ENCODE data around the gene MOK.

MOK gene

DNA sequence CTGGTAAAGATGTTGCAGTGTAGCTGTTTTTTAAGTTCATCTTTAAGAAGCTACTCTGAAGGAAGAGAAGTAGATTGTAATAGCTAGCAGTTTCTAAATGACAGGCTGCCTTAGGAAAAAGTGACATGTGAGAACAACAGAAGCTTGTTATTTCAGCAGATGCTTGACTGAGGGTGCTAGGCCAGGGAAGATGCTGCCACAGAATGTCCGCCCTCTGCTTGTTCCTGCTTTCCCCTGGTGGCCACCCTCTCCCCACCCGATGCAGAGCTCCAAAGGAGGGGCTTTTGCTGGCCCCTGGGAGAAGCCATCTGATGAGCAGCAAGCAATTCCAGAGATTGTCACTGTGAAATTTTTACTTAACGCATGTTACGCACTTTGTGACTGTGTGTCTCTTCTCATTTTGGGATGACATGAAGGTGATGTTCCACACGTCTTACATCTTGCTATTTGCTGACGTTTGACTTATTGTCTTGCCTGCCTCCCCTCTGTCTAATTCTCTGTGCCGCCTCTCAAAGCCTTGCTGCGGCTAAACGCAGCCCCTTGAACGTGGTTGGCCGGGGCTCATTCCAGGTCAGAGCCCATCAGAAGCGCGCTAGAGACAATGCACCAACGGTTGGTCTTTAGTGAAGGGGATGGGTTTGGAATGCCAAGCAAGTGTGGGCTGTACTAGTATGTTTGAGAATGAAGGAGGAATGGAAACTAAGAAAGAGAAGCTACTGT lies 120.5 kb downstream of the MOK start:
- H3K27ac ChIP-seq (ENCODE audit: low read length): no peak overlapping the region
- no peaks in the 10 kb centered on the region for H3K36me3 ChIP-seq (replicated peaks; ENCODE audit: insufficient read depth, low read length)
- H3K79me2 ChIP-seq (ENCODE audit: low read length): peaks cover 45% of the 10 kb centered on the region
- no peaks in the 10 kb centered on the region for H3K9me3 ChIP-seq (replicated peaks; ENCODE audit: insufficient read depth, low read length)
- no peak for DNase-seq
- no peaks in the 10 kb centered on the region for H4K20me1 ChIP-seq (ENCODE audit: insufficient read depth, low read length)
- H2AFZ ChIP-seq (ENCODE audit: low read length): no peak overlapping the region
- no peak overlapping the region for H3K4me2 ChIP-seq (ENCODE audit: low read depth, low read length)
- no peak overlapping the region for H3K4me3 ChIP-seq (ENCODE audit: low read length)
- H3K27me3 ChIP-seq (replicated peaks; ENCODE audit: insufficient read depth, low read length): no peaks in the 10 kb centered on the region
- H3K9me2 ChIP-seq (replicated peaks; ENCODE audit: insufficient read depth, low read length): no peaks in the 10 kb centered on the region
- no peaks in the 10 kb centered on the region for H3K4me1 ChIP-seq (ENCODE audit: low read length)
- TF ChIP-seq EZH2 (optimal IDR thresholded peaks at IDR 0.05; ENCODE audit: low read depth, low read length): no peak
- TF ChIP-seq, protein P1, sequence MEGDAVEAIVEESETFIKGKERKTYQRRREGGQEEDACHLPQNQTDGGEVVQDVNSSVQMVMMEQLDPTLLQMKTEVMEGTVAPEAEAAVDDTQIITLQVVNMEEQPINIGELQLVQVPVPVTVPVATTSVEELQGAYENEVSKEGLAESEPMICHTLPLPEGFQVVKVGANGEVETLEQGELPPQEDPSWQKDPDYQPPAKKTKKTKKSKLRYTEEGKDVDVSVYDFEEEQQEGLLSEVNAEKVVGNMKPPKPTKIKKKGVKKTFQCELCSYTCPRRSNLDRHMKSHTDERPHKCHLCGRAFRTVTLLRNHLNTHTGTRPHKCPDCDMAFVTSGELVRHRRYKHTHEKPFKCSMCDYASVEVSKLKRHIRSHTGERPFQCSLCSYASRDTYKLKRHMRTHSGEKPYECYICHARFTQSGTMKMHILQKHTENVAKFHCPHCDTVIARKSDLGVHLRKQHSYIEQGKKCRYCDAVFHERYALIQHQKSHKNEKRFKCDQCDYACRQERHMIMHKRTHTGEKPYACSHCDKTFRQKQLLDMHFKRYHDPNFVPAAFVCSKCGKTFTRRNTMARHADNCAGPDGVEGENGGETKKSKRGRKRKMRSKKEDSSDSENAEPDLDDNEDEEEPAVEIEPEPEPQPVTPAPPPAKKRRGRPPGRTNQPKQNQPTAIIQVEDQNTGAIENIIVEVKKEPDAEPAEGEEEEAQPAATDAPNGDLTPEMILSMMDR (IDR thresholded peaks at IDR 0.05; ENCODE audit: low read length): no peak
- no peak for TF ChIP-seq EZH2phosphoT487 (IDR thresholded peaks at IDR 0.05; ENCODE audit: low read length)
- H3K9ac ChIP-seq (ENCODE audit: low read length): no peak overlapping the region
- no peaks in the 10 kb centered on the region; the same call in 1 of the 2 replicates for H3F3A ChIP-seq (ENCODE audit: insufficient read depth, low read length)

DNA sequence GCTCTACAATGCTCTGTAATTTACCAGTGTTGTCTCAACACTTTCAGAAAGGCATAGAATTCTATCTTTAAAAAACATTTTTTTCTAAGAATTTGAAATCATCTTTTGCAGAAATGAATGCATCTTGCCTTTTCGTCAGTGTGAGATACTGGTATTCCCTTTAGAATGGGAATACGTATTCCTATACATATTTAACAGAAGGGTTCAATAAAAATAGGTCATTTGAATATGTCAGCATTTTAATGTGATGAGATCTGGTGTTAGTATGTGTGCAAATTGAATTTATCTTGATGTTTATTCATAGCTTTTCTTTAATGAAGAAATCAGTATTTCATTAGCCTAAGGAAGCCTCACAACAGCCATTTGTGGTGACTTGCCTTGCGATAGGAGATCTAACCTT lies 121.1 kb downstream of the MOK start:
- H3K27ac ChIP-seq (ENCODE audit: low read length): no peak overlapping the region
- H3F3A ChIP-seq (ENCODE audit: insufficient read depth, low read length): no peaks in the 10 kb centered on the region; the same call in 1 of the 2 replicates
- H2AFZ ChIP-seq (ENCODE audit: low read length): no peak overlapping the region
- DNase-seq: no peak
- no peak overlapping the region for H3K4me3 ChIP-seq (ENCODE audit: low read length)
- no peaks in the 10 kb centered on the region for H4K20me1 ChIP-seq (ENCODE audit: insufficient read depth, low read length)
- no peaks in the 10 kb centered on the region for H3K27me3 ChIP-seq (replicated peaks; ENCODE audit: insufficient read depth, low read length)
- TF ChIP-seq EZH2 (optimal IDR thresholded peaks at IDR 0.05; ENCODE audit: low read depth, low read length) (no peak), EZH2phosphoT487 (IDR thresholded peaks at IDR 0.05; ENCODE audit: low read length) (no peak)
- TF ChIP-seq, protein P1 (IDR thresholded peaks at IDR 0.05; ENCODE audit: low read length): no peak
- H3K9me3 ChIP-seq (replicated peaks; ENCODE audit: insufficient read depth, low read length): no peaks in the 10 kb centered on the region
- no peaks in the 10 kb centered on the region for H3K9me2 ChIP-seq (replicated peaks; ENCODE audit: insufficient read depth, low read length)
- H3K36me3 ChIP-seq (replicated peaks; ENCODE audit: insufficient read depth, low read length): no peaks in the 10 kb centered on the region
- H3K79me2 ChIP-seq (ENCODE audit: low read length): peaks cover 45% of the 10 kb centered on the region
- H3K4me2 ChIP-seq (ENCODE audit: low read depth, low read length): no peak overlapping the region
- no peaks in the 10 kb centered on the region for H3K4me1 ChIP-seq (ENCODE audit: low read length)
- H3K9ac ChIP-seq (ENCODE audit: low read length): no peak overlapping the region

DNA sequence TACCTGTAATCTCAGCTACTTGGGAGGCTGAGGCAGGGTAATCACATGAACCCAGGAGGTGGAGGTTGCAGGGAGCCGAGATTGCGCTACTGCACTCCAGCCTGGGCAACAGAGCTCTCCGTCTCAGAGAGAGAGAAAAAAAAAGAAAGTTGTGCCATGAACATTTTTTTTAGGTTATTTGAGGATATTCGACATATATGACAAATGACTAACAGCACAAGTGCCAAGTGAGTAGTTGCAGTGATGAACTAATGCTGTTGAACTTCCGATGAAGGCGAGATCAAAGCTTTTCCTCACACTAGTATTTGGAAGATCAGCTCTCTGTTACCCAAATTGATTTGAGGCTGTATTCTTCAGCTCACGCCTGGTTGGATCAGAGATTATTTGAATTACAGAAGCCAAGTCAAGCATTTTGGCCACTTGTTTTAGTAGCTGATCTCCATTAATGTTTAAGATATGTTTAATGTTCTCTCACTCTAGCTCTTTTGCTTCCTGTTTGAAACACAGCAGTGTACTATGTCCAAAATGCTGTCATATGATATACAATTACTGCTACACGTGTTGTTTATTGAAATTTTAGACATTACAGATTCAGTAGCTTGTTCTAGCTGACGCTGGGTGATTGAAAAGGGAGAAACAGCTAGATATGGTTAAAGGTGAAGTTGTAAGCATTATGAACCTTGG lies 121.9 kb downstream of the MOK start:
- Histone ChIP-seq H3K4me3 (ENCODE audit: low read length) (no peak overlapping the region), H3K36me3 (replicated peaks; ENCODE audit: insufficient read depth, low read length) (no peaks in the 10 kb centered on the region), H3K4me2 (ENCODE audit: low read depth, low read length) (no peak overlapping the region), H3K9me3 (replicated peaks; ENCODE audit: insufficient read depth, low read length) (no peaks in the 10 kb centered on the region), H3K27ac (ENCODE audit: low read length) (no peak overlapping the region), H3K27me3 (replicated peaks; ENCODE audit: insufficient read depth, low read length) (no peaks in the 10 kb centered on the region), H3K9ac (ENCODE audit: low read length) (no peak overlapping the region), H3F3A (ENCODE audit: insufficient read depth, low read length) (no peaks in the 10 kb centered on the region; the same call in 1 of the 2 replicates), H3K79me2 (ENCODE audit: low read length) (peaks cover 45% of the 10 kb centered on the region), H4K20me1 (ENCODE audit: insufficient read depth, low read length) (no peaks in the 10 kb centered on the region), H3K4me1 (ENCODE audit: low read length) (no peaks in the 10 kb centered on the region), H2AFZ (ENCODE audit: low read length) (no peak overlapping the region), H3K9me2 (replicated peaks; ENCODE audit: insufficient read depth, low read length) (no peaks in the 10 kb centered on the region)
- TF ChIP-seq, protein P1 (IDR thresholded peaks at IDR 0.05; ENCODE audit: low read length): no peak
- TF ChIP-seq EZH2 (optimal IDR thresholded peaks at IDR 0.05; ENCODE audit: low read depth, low read length) (no peak), EZH2phosphoT487 (IDR thresholded peaks at IDR 0.05; ENCODE audit: low read length) (no peak)
- no peak for DNase-seq

Measured in MM.1S (cell line).